ENCODE data around the gene GNB1.

Gene GNB1

DNA sequence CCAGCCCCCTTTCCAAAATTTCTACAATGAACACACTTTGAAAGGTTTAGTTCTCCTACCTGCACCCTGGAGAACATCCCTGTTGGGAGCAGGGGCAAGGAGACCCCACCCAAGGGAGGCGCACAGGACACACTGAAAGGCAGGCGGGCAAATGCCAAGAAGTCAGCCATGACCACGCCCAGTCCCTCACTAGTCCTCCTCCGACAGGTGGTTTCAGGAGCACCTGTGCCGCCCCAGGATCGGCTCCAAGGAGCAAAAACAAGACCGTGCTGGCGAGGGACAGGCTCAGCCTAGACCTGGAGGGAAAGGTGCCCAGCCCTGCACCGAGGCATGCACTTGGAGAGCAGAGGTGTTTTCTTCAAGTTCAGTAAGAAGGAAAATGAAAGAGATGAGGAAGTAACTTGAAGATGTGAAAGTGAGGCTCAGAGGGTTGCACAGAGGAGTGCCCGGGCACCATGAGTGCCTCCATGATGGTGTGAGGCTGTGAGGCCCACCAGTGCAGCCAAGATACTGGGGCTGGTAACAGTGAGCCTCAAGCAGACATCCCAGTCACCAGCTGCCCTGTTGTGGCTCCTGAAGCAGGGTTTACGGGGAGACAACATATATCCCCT lies 93.1 kb downstream of the GNB1 start:
- no peak for DNase-seq
- CTCF ChIA-PET, result no interaction called here
- Mint-ChIP-seq H3K27me3 (no peaks in the 10 kb centered on the region), H3K4me3 (no peak overlapping the region), H3K27ac (no peak overlapping the region), H3K36me3 (peaks cover 56% of the 10 kb centered on the region), H3K9me3 (no peaks in the 10 kb centered on the region), H3K4me1 (peaks cover 10% of the 10 kb centered on the region)

DNA sequence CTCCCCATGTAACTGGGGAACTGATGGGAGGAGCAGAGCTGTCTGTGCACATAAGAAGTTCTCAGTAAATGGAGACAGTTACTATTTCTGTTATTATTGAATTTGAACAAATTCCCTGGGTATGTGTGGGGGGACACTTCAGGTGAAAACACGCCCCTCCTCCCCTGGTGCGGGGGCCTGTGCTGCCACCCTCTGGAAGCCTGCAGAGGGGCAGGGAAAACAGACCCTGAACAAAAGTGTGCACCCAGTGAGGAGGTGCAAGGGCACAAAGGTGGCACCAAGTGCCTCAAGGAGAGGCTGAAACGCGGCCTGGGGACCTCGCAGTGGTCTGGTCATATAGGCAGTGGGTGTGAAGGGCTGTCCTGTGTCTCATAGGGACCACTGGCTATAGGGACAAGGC lies 94.4 kb downstream of the GNB1 start:
- Mint-ChIP-seq H3K27ac (no peak overlapping the region), H3K27me3 (no peaks in the 10 kb centered on the region), H3K4me3 (no peak overlapping the region), H3K9me3 (no peaks in the 10 kb centered on the region), H3K36me3 (peaks cover 56% of the 10 kb centered on the region), H3K4me1 (peaks cover 8% of the 10 kb centered on the region)
- CTCF ChIA-PET, result no interaction called here
- no peak for DNase-seq

DNA sequence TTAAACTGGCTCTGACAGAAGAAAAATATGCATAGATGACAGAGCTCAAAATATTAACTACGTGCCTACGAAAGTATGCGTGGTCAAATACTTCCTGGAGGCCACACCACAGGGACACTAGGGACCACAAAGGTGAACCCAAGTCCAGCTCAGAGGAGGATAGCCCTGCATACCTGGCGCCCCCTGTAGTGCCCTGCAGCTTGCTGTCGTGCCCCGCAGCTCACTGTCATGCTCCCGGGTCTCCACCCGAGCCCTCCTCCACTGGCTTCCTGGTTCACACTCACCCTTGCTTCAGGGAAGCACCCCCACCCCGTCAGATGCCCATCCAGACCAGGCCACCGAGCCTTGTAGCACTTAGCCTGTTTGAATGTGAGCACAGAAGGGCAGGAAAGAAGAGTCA lies 95.9 kb downstream of the GNB1 start:
- CTCF ChIA-PET, result interaction anchor here (1.3 kb wide), 1 partner anchor 111 kb away, joined by 3 read pairs; no protein-coding TSS in a partner anchor
- Mint-ChIP-seq H3K27ac (no peak overlapping the region), H3K4me1 (peaks cover 6% of the 10 kb centered on the region), H3K36me3 (peaks cover 63% of the 10 kb centered on the region), H3K9me3 (no peaks in the 10 kb centered on the region), H3K4me3 (no peak overlapping the region), H3K27me3 (no peaks in the 10 kb centered on the region)
- no peak for DNase-seq

DNA sequence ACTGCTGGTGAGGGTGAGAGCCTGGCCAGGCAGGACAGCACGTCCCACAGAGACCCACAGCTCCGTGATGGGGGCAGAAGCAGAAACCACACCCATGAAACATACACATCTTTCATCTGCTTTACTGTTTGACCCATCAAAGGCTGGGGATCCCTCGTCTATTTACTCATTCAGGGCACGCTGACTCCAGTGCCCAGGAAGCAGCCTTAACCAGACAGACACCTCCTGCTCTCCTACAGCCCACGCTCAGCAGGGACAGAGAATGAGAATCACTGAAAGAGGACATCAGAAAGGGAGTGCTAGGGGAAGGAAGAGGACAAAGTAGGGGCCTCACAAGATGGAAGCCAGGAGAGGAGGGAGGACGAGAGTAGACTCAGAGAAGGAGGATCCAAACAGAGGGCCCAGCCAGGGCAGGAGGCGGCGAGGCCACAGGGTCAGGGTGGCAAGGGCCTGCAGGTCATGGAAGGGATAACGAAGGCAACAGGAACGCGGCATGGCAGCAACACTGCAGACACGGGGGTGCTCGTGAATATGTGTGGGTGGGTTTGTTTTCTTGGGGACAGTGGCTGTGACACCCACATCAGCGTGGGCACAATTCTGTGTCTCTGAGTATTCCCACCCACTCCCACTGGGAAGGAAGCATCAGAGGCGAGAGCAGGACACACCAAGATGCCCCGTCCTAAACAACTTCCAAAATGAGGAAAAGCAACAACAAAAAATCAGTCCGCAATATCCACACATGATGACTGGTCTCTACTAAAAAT lies 97.2 kb downstream of the GNB1 start:
- Mint-ChIP-seq H3K9me3 (no peaks in the 10 kb centered on the region), H3K27ac (peak overlapping the region; percentile 29), H3K36me3 (peaks cover 68% of the 10 kb centered on the region), H3K4me3 (no peak overlapping the region), H3K4me1 (peaks cover 2% of the 10 kb centered on the region), H3K27me3 (no peaks in the 10 kb centered on the region)
- CTCF ChIA-PET, result no interaction called here
- DNase-seq, result no peak

GRCh38 chr1:1788646-1789431 lies 102.0 kb downstream of the GNB1 start:
- Mint-ChIP-seq H3K27ac (peak overlapping the region; percentile 19), H3K27me3 (no peaks in the 10 kb centered on the region), H3K36me3 (peaks cover 70% of the 10 kb centered on the region), H3K4me1 (peaks cover 3% of the 10 kb centered on the region), H3K9me3 (no peaks in the 10 kb centered on the region), H3K4me3 (no peak overlapping the region)
- DNase-seq, result peak; percentile 48
- CTCF ChIA-PET, result interaction anchor here (1.0 to 2.3 kb wide), 3 partner anchors 13 to 119 kb away, joined by 3 to 13 read pairs (median 3); no protein-coding TSS in a partner anchor

GRCh38 chr1:1788136-1788535 lies 102.8 kb downstream of the GNB1 start:
- Mint-ChIP-seq H3K27me3 (no peaks in the 10 kb centered on the region), H3K4me1 (peaks cover 10% of the 10 kb centered on the region), H3K4me3 (no peak overlapping the region), H3K36me3 (peaks cover 67% of the 10 kb centered on the region), H3K27ac (no peak overlapping the region), H3K9me3 (no peaks in the 10 kb centered on the region)
- no peak for DNase-seq
- CTCF ChIA-PET, result interaction anchor here (0.9 to 2.3 kb wide), 3 partner anchors 118 to 121 kb away, joined by 3 to 13 read pairs (median 3); no protein-coding TSS in a partner anchor

- H3K36me3 Mint-ChIP-seq, result peaks cover 61% of the 10 kb centered on the region
- CTCF ChIA-PET, result interaction anchor here (0.9 kb wide), 1 partner anchor 122 kb away, joined by 3 read pairs; no protein-coding TSS in a partner anchor
- H3K27me3 Mint-ChIP-seq, result no peaks in the 10 kb centered on the region
- H3K9me3 Mint-ChIP-seq, result no peaks in the 10 kb centered on the region
- H3K4me3 Mint-ChIP-seq, result no peak overlapping the region
- H3K4me1 Mint-ChIP-seq, result peaks cover 21% of the 10 kb centered on the region
- H3K27ac Mint-ChIP-seq, result no peak overlapping the region
- DNase-seq, result no peak
Observed at GRCh38 chr1:1786836-1787605, 103.9 kb downstream of the GNB1 start.

GRCh38 chr1:1785666-1786065 lies 105.2 kb downstream of the GNB1 start:
- CTCF ChIA-PET, result no interaction called here
- Mint-ChIP-seq H3K9me3 (no peaks in the 10 kb centered on the region), H3K36me3 (peaks cover 52% of the 10 kb centered on the region), H3K27me3 (no peaks in the 10 kb centered on the region), H3K4me3 (no peak overlapping the region), H3K4me1 (peaks cover 33% of the 10 kb centered on the region), H3K27ac (no peak overlapping the region)
- no peak for DNase-seq

- Mint-ChIP-seq H3K36me3 (peaks cover 45% of the 10 kb centered on the region), H3K4me3 (no peak overlapping the region), H3K4me1 (peaks cover 41% of the 10 kb centered on the region), H3K27ac (no peak overlapping the region), H3K27me3 (no peaks in the 10 kb centered on the region), H3K9me3 (no peaks in the 10 kb centered on the region)
- no peak for DNase-seq
- CTCF ChIA-PET, result interaction anchor here (1.7 kb wide), 1 partner anchor 38 kb away, joined by 4 read pairs; no protein-coding TSS in a partner anchor
Observed at GRCh38 chr1:1784933-1785332, 106.0 kb downstream of the GNB1 start.

- peaks cover 32% of the 10 kb centered on the region for H3K36me3 Mint-ChIP-seq
- no peak for DNase-seq
Observed at GRCh38 chr1:1783320-1783719, 107.6 kb downstream of the GNB1 start.

DNA sequence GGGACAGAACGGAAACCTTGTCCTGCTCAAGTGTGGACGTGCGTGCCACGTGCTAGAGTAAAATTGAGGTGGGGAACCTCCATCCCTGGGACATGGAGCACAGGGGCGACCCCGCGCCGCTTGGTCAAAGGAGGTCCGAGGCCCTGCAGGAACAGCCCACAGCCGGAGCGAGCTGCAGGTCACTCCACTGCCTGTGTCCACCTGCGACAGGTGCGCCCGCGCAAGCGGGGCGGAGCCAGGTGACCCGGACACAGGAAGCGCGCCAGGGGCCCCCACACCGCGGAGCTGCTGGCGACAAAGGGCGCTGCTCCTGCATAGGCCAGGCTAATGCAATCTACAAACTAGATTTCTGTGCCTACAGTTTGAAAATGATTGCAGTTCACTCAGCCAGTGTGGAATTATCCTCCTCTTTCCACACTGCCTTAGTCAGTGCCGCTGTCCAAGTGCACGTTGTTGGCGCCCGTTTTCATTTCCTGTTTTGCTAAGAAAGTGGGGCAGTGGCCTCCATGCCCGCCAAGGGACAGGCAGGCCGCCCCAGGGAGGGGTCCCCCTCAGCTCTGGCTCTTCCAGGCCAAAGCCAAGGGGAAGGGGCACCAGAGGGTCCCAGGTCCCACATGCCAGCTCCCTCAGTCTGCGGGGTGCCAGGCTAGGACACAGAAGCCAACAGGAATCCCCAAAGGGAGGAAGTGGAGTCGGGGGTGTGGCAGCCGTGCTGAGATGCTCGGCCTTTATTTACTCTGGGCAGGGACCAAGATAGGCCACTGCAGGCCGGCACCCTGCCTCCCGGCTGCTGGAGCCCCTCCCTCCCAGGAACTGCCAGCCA lies 108.3 kb downstream of the GNB1 start:
- Mint-ChIP-seq H3K36me3 (peaks cover 29% of the 10 kb centered on the region), H3K4me3 (no peak overlapping the region), H3K27ac (peak overlapping the region; percentile 90), H3K4me1 (peaks cover 50% of the 10 kb centered on the region), H3K27me3 (no peaks in the 10 kb centered on the region), H3K9me3 (no peaks in the 10 kb centered on the region)
- CTCF ChIA-PET, result no interaction called here
- DNase-seq, result peak; percentile 57

More at GRCh38 chr1:1783320-1783719, 107.6 kb downstream of the GNB1 start:
- Mint-ChIP-seq H3K27ac (peak overlapping the region; percentile 90), H3K27me3 (no peaks in the 10 kb centered on the region), H3K9me3 (no peaks in the 10 kb centered on the region), H3K4me1 (peaks cover 50% of the 10 kb centered on the region), H3K4me3 (peak overlapping the region; percentile 50)
- CTCF ChIA-PET, result interaction anchor here (1.4 to 1.7 kb wide), 2 partner anchors 38 to 40 kb away, joined by 3 to 4 read pairs; no protein-coding TSS in a partner anchor

DNA sequence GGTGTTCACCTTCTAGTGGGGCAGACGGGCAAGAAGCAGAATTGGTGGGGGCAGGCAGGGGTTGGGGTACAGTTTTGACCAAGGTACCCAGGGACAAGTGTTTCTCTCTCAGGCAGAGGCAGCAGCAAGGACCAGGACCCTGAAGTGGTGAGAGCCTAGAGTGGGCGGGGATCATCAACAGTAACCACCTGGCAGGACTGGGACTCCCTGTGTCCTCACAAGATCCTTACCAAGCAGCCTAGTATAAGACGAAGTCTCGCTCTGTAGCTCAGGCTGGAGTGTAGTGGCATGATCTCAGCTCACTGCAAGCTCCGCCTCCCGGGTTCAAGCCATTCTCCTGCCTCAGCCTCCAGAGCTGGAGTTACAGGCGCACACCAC lies 109.4 kb downstream of the GNB1 start:
- CTCF ChIA-PET, result no interaction called here

More for the DNA sequence above, 109.4 kb downstream of the GNB1 start:
- Mint-ChIP-seq H3K36me3 (peaks cover 22% of the 10 kb centered on the region), H3K4me1 (peaks cover 59% of the 10 kb centered on the region), H3K9me3 (no peaks in the 10 kb centered on the region), H3K4me3 (peak overlapping the region; percentile 14), H3K27me3 (no peaks in the 10 kb centered on the region), H3K27ac (peak overlapping the region; percentile 99)
- no peak for DNase-seq

Data from activated naive CD4-positive, alpha-beta T cell treated with anti-CD3 and anti-CD28 coated beads, Interleukin-2, amount 10 ng/mL, durations not matched to agents 7 days and 5 days (primary cell).